Stimulated activated CD8-positive, alpha-beta memory T cell treated with anti-CD3 and anti-CD28 coated beads, Interleukin-12 subunit alpha, Interleukin-12 subunit beta, amount 100 ng/mL, for 4 hours (primary cell): ENCODE results near the gene NKX3-2.

ENCODE experiments used
- DNase-seq: peaks from one replicate; pipeline ENCODE4 v3.0.0-alpha.2; 2020; ENCODE audit warnings: low read depth

NKX3-2 gene

GRCh38 chr4:13498469-13498868, 45.8 kb downstream of the NKX3-2 start:
- DNase-seq = no peak

- DNase-seq = no peak
These were observed 47.7 kb downstream of the NKX3-2 start for GRCh38 chr4:13496605-13497004.

- no peak for DNase-seq
These were observed 48.6 kb downstream of the NKX3-2 start for GRCh38 chr4:13495753-13496152.

GRCh38 chr4:13493793-13494192, 50.5 kb downstream of the NKX3-2 start:
- no peak for DNase-seq

GRCh38 chr4:13492747-13493146, 51.6 kb downstream of the NKX3-2 start:
- no peak for DNase-seq
